Iris pigment epithelial cell (primary cell): ENCODE data around the gene METTL5.
"Not testable (repeated sequence)": the region's sequence is repeated elsewhere in the genome, so short reads cannot be mapped to it uniquely, and the experiment has no call there.

Source experiments
- DNase-seq: peaks from one replicate; pipeline ENCODE4 v3.0.0-alpha.2; 2011; ENCODE audit warnings: low read depth

METTL5 gene

GRCh38 chr2:169824373-169825333, at the start of gene METTL5:
METTL5 (minus strand) TSS chr2:169824905; CDS start chr2:169824597, 308 bp downstream.
- DNase-seq: peak; percentile 75

GRCh38 chr2:169871994-169872393, 47.3 kb upstream of the METTL5 start:
- no peak for DNase-seq

- DNase-seq: not testable (repeated sequence)
These were observed 46.7 kb upstream of the METTL5 start for GRCh38 chr2:169871369-169871768.

- no peak for DNase-seq
These were observed 44.2 kb upstream of the METTL5 start for GRCh38 chr2:169868951-169869350.

GRCh38 chr2:169867579-169867978, 42.9 kb upstream of the METTL5 start:
- DNase-seq: no peak

GRCh38 chr2:169866230-169866629, 41.5 kb upstream of the METTL5 start:
- DNase-seq: not testable (repeated sequence)

GRCh38 chr2:169865492-169865891, 40.8 kb upstream of the METTL5 start:
- no peak for DNase-seq

- DNase-seq: peak; percentile 46
These were observed 38.1 kb upstream of the METTL5 start for GRCh38 chr2:169862816-169863215.

- DNase-seq: no peak
These were observed 35.4 kb upstream of the METTL5 start for GRCh38 chr2:169860149-169860548.

GRCh38 chr2:169859423-169859822, 34.7 kb upstream of the METTL5 start:
- DNase-seq: no peak

GRCh38 chr2:169855281-169856258, 30.9 kb upstream of the METTL5 start:
- DNase-seq: not testable (repeated sequence)

GRCh38 chr2:169853041-169853668, 28.4 kb upstream of the METTL5 start:
- DNase-seq: no peak

- DNase-seq: no peak
These were observed 25.0 kb upstream of the METTL5 start for GRCh38 chr2:169849710-169850109.

GRCh38 chr2:169848959-169849693, 24.4 kb upstream of the METTL5 start:
- not testable (repeated sequence) for DNase-seq

GRCh38 chr2:169845016-169845415, 20.3 kb upstream of the METTL5 start:
- DNase-seq: peak; percentile 31

- not testable (repeated sequence) for DNase-seq
These were observed 16.9 kb upstream of the METTL5 start for GRCh38 chr2:169841625-169842024.

GRCh38 chr2:169840747-169841142, 16.0 kb upstream of the METTL5 start:
- DNase-seq: no peak

GRCh38 chr2:169839954-169840746, 15.4 kb upstream of the METTL5 start:
- no peak for DNase-seq

GRCh38 chr2:169838743-169839489, 14.2 kb upstream of the METTL5 start:
- DNase-seq: no peak

GRCh38 chr2:169834401-169834800, 9.7 kb upstream of the METTL5 start:
- no peak for DNase-seq
